Astrocyte of the spinal cord (primary cell): ENCODE results near the gene HSPA12B.

Experiments
- DNase-seq: peaks from one replicate; pipeline ENCODE4 v3.0.0; 2011; ENCODE audit warnings: low read depth, low spot score
- H3K4me3 ChIP-seq: 2 replicates; pipeline ENCODE4 v1.5.1; 2011; ENCODE audit warnings: low read depth, mild to moderate bottlenecking, low read length, moderate library complexity
- CTCF ChIP-seq: IDR thresholded peaks from 2 replicates; pipeline ENCODE4 v1.5.1; 2012; ENCODE audit warnings: low read depth, mild to moderate bottlenecking, low read length, inconsistent platforms
- in situ Hi-C: cut with HindIII; loops from 2 replicates; pipeline ENCODE4 v1.10.0; 2017; ENCODE audit warnings: low sequenced_read_pairs

HSPA12B gene

GRCh38 chr20:3720068-3720467, 12.4 kb upstream of the HSPA12B start:
- H3K4me3 ChIP-seq, result no peak overlapping the region
- no peak for TF ChIP-seq CTCF
- in situ Hi-C loops, result no loop called here
- no peak for DNase-seq

- in situ Hi-C loops, result no loop called here
- TF ChIP-seq CTCF, result no peak
- no peak overlapping the region for H3K4me3 ChIP-seq
- no peak for DNase-seq
Observed at GRCh38 chr20:3720626-3721025, 11.9 kb upstream of the HSPA12B start.

GRCh38 chr20:3721912-3722311, 10.6 kb upstream of the HSPA12B start:
- in situ Hi-C loops, result no loop called here
- DNase-seq, result no peak
- no peak overlapping the region for H3K4me3 ChIP-seq
- TF ChIP-seq CTCF, result no peak

GRCh38 chr20:3723284-3723683, 9.2 kb upstream of the HSPA12B start:
- no peak for DNase-seq
- in situ Hi-C loops, result no loop called here
- H3K4me3 ChIP-seq, result no peak overlapping the region
- no peak for TF ChIP-seq CTCF

GRCh38 chr20:3724356-3724755, 8.1 kb upstream of the HSPA12B start:
- in situ Hi-C loops, result no loop called here
- DNase-seq, result no peak
- no peak overlapping the region for H3K4me3 ChIP-seq
- no peak for TF ChIP-seq CTCF

- no peak for DNase-seq
- in situ Hi-C loops, result no loop called here
- H3K4me3 ChIP-seq, result no peak overlapping the region
- no peak for TF ChIP-seq CTCF
Observed at GRCh38 chr20:3727401-3728021, 5.0 kb upstream of the HSPA12B start.

GRCh38 chr20:3728354-3728753, 4.1 kb upstream of the HSPA12B start:
- DNase-seq, result no peak
- in situ Hi-C loops, result no loop called here
- no peak for TF ChIP-seq CTCF
- no peak overlapping the region for H3K4me3 ChIP-seq
